Neural progenitor cell (in vitro differentiated cells): Measurements from ENCODE around the gene GALNT7. TPM values are rescaled to one million over a fixed set of nuclear protein-coding genes. Genes with fewer than 3 reads are reported as not detected.

Experiments
- DNase-seq: peaks from one replicate; pipeline ENCODE4 v3.0.0-alpha.2; 2016; ENCODE audit warnings: low spot score
- H2AFZ ChIP-seq: fragments of 200-600 bp; sonication (generic); replicated peaks from 2 replicates; pipeline ENCODE4 v1.6.1; 2016; ENCODE audit warnings: antibody characterized with exemption
- H3F3A ChIP-seq: fragments of 200-600 bp; sonication (generic); 2 replicates; pipeline ENCODE4 v1.6.1; 2016; ENCODE audit warnings: antibody characterized with exemption, low read depth
- H3K27ac ChIP-seq: fragments of 200-600 bp; sonication (generic); 2 replicates; pipeline ENCODE4 v1.5.1; 2016; ENCODE audit warnings: mild to moderate bottlenecking
- H3K27me3 ChIP-seq: fragments of 200-600 bp; sonication (generic); 2 replicates; pipeline ENCODE4 v1.6.1; 2016; ENCODE audit warnings: mild to moderate bottlenecking, moderate library complexity
- H3K36me3 ChIP-seq: fragments of 200-600 bp; sonication (generic); 2 replicates; pipeline ENCODE4 v1.5.1; 2016
- H3K4me1 ChIP-seq: fragments of 200-600 bp; sonication (generic); 2 replicates; pipeline ENCODE4 v1.6.1; 2016; ENCODE audit warnings: mixed run types
- H3K4me2 ChIP-seq: fragments of 200-600 bp; sonication (generic); 2 replicates; pipeline ENCODE4 v1.6.1; 2016
- H3K4me3 ChIP-seq: fragments of 200-600 bp; sonication (generic); 2 replicates; pipeline ENCODE4 v1.5.1; 2016
- H3K79me2 ChIP-seq: fragments of 200-600 bp; sonication (generic); 2 replicates; pipeline ENCODE4 v1.6.1; 2016; ENCODE audit warnings: low read depth
- H3K9ac ChIP-seq: fragments of 200-600 bp; sonication (generic); 2 replicates; pipeline ENCODE4 v1.6.1; 2016
- H3K9me3 ChIP-seq: fragments of 200-600 bp; sonication (generic); 2 replicates; pipeline ENCODE4 v1.5.1; 2016; ENCODE audit warnings: low read depth
- H4K20me1 ChIP-seq: fragments of 200-600 bp; sonication (generic); 2 replicates; pipeline ENCODE4 v1.6.1; 2016; ENCODE audit warnings: low read depth
- H3K27ac Mint-ChIP-seq: 3 replicates; pipeline ENCODE4 v1.8.0; 2021; ENCODE audit warnings: mixed read lengths
- H3K27me3 Mint-ChIP-seq: 2 replicates; pipeline ENCODE4 v1.8.0; 2022; ENCODE audit warnings: low read depth, mild to moderate bottlenecking, inconsistent platforms, moderate library complexity, mixed read lengths; ENCODE audit not compliant: insufficient read depth
- H3K36me3 Mint-ChIP-seq: 3 replicates; pipeline ENCODE4 v1.8.0; 2021; ENCODE audit warnings: mixed read lengths
- H3K4me1 Mint-ChIP-seq: 3 replicates; pipeline ENCODE4 v1.8.0; 2021; ENCODE audit warnings: mixed read lengths
- H3K4me3 Mint-ChIP-seq: 3 replicates; pipeline ENCODE4 v1.8.0; 2021; ENCODE audit warnings: mild to moderate bottlenecking, moderate library complexity, mixed read lengths
- H3K9me3 Mint-ChIP-seq: 3 replicates; pipeline ENCODE4 v1.8.0; 2020; ENCODE audit warnings: mixed read lengths
- EZH2 ChIP-seq: fragments of 200-600 bp; sonication (generic); IDR thresholded peaks from 2 replicates; pipeline ENCODE4 v1.6.1; 2017; ENCODE audit warnings: antibody characterized with exemption, mild to moderate bottlenecking, moderate library complexity
- EZH2phosphoT487 ChIP-seq: fragments of 200-600 bp; sonication (generic); IDR thresholded peaks from 2 replicates; pipeline ENCODE4 v1.6.1; 2017; ENCODE audit warnings: antibody characterized with exemption
- total RNA-seq: library from RNA; depleted of rRNA; stranded (reverse); fragments of >200 nt; gene quantifications from 2 replicates; pipeline ENCODE4 v1.2.3, GENCODE V29; 2015; ENCODE audit warnings: low replicate concordance
- TF ChIP-seq, protein P1 (sequence below): fragments of 200-600 bp; sonication (generic); IDR thresholded peaks from 2 replicates; pipeline ENCODE4 v1.5.1; 2017; ENCODE audit warnings: antibody characterized with exemption, mild to moderate bottlenecking

GALNT7 gene
- total RNA-seq, 1 donor from 2014 or later = 62.3 TPM

DNA sequence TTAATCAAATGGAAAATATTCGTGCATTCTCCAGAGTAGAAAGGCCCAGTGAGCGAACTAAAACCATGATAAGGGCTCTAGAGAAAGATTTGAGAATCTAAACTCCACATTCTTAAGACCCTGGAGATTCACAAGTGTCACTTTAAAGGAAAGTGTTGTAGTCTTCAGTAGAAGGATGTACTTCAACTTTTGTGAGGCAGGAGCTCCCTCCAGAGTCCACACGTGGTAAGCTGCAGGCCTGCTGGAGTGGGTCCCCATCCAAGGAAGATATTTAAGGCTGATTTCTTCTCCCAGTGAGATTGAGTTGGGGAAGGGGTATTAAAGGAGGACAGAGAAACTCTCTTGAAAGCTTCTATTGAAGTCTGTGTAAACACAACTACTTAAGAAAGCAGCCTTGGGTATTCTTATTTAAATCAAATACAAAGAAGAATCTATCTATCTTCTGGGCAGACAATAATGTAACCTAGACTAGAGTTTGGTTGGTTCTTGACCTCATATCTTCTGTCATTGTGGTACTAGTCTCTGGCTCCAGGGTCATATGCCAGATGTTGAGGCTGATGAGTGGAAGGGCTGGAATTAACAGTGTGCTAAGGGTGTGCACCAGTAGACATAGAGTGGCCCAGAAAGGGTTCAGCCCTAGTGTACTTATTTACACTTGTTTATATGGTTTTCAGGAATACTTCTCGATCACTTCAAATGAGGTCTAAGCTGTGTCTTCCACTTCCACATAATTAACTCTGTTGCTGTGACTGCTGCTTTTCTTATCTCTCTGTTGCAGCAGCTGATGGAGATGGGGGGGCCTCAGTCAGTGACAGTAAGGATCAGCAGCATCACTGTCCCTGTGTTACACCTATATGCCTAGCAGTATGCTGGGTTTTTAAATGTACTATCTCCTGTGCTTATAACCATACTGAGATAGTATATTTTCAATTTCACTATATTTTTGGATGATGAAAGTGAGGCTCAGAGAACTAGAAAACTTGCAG lies 89.4 kb downstream of the GALNT7 start:
- H3K79me2 ChIP-seq = peaks cover 86% of the 10 kb centered on the region
- no peak overlapping the region for H2AFZ ChIP-seq
- H3K9me3 ChIP-seq = no peaks in the 10 kb centered on the region
- peaks cover 13% of the 10 kb centered on the region for H4K20me1 ChIP-seq
- Mint-ChIP-seq H3K4me3 (no peak overlapping the region), H3K9me3 (no peaks in the 10 kb centered on the region), H3K36me3 (peaks cover 10% of the 10 kb centered on the region), H3K27me3 (no peaks in the 10 kb centered on the region), H3K4me1 (peaks cover 6% of the 10 kb centered on the region), H3K27ac (no peak overlapping the region)
- H3K4me3 ChIP-seq = no peak overlapping the region
- H3K4me1 ChIP-seq = peaks cover 29% of the 10 kb centered on the region
- no peak overlapping the region for H3K9ac ChIP-seq
- H3K4me2 ChIP-seq = no peak overlapping the region
- no peak overlapping the region for H3K27ac ChIP-seq
- H3K27me3 ChIP-seq = no peaks in the 10 kb centered on the region
- no peaks in the 10 kb centered on the region for H3K36me3 ChIP-seq
- peak; percentile 81 for DNase-seq
- peaks cover 11% of the 10 kb centered on the region for H3F3A ChIP-seq
- TF ChIP-seq, protein P1, sequence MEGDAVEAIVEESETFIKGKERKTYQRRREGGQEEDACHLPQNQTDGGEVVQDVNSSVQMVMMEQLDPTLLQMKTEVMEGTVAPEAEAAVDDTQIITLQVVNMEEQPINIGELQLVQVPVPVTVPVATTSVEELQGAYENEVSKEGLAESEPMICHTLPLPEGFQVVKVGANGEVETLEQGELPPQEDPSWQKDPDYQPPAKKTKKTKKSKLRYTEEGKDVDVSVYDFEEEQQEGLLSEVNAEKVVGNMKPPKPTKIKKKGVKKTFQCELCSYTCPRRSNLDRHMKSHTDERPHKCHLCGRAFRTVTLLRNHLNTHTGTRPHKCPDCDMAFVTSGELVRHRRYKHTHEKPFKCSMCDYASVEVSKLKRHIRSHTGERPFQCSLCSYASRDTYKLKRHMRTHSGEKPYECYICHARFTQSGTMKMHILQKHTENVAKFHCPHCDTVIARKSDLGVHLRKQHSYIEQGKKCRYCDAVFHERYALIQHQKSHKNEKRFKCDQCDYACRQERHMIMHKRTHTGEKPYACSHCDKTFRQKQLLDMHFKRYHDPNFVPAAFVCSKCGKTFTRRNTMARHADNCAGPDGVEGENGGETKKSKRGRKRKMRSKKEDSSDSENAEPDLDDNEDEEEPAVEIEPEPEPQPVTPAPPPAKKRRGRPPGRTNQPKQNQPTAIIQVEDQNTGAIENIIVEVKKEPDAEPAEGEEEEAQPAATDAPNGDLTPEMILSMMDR = peak; percentile 94
- no peak for TF ChIP-seq EZH2phosphoT487

GRCh38 chr4:173258866-173259265 lies 90.3 kb downstream of the GALNT7 start:
- Mint-ChIP-seq H3K27me3 (no peaks in the 10 kb centered on the region), H3K36me3 (peaks cover 6% of the 10 kb centered on the region), H3K9me3 (no peaks in the 10 kb centered on the region), H3K4me3 (no peak overlapping the region), H3K27ac (no peak overlapping the region), H3K4me1 (no peaks in the 10 kb centered on the region)
- Histone ChIP-seq H3F3A (peaks cover 11% of the 10 kb centered on the region), H3K79me2 (peaks cover 78% of the 10 kb centered on the region), H3K9me3 (no peaks in the 10 kb centered on the region), H3K4me2 (no peak overlapping the region), H3K9ac (no peak overlapping the region), H4K20me1 (peaks cover 8% of the 10 kb centered on the region), H3K36me3 (no peaks in the 10 kb centered on the region), H3K4me3 (no peak overlapping the region), H3K4me1 (peaks cover 23% of the 10 kb centered on the region), H2AFZ (no peak overlapping the region), H3K27me3 (no peaks in the 10 kb centered on the region), H3K27ac (no peak overlapping the region)
- TF ChIP-seq EZH2 (no peak), EZH2phosphoT487 (no peak)
- TF ChIP-seq, protein P1 = no peak
- no peak for DNase-seq

DNA sequence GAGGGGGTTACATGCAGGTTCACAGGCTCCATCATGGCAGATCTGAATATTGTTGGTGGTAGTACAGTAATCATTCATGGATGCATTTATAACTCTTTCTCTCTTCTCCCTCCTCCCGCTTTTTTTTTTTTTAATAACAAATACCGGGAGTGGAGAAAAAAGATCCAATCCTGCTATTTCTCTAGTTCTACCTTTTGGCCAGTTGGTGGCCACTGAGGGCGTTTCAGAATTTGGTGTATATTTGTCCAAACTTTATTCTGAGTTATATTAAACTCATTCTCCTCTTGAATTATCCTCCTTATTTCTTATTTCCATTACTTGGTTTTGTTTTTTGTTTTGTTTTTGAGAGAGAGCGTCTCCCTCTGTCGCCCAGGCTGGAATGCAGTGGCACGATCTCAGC lies 90.7 kb downstream of the GALNT7 start:
- Histone ChIP-seq H3K4me3 (no peak overlapping the region), H3K4me2 (no peak overlapping the region), H2AFZ (no peak overlapping the region), H3K27me3 (no peaks in the 10 kb centered on the region), H3K27ac (no peak overlapping the region), H3K9ac (no peak overlapping the region), H3K79me2 (peaks cover 74% of the 10 kb centered on the region), H3F3A (peaks cover 11% of the 10 kb centered on the region), H4K20me1 (peaks cover 8% of the 10 kb centered on the region), H3K36me3 (no peaks in the 10 kb centered on the region), H3K9me3 (no peaks in the 10 kb centered on the region), H3K4me1 (peaks cover 28% of the 10 kb centered on the region)
- Mint-ChIP-seq H3K27me3 (no peaks in the 10 kb centered on the region), H3K27ac (no peak overlapping the region), H3K4me3 (no peak overlapping the region), H3K36me3 (peaks cover 6% of the 10 kb centered on the region), H3K9me3 (no peaks in the 10 kb centered on the region), H3K4me1 (peaks cover 2% of the 10 kb centered on the region)
- TF ChIP-seq, protein P1 = no peak
- TF ChIP-seq EZH2 (no peak), EZH2phosphoT487 (no peak)
- DNase-seq = no peak
